B cell (primary cell): ENCODE measurements around the gene IL17B.

Source experiments
- EZH2 ChIP-seq: IDR thresholded peaks from 2 replicates; pipeline ENCODE4 v1.6.1; 2012; ENCODE audit warnings: borderline replicate concordance, low read depth, mild to moderate bottlenecking, moderate library complexity, low read length; ENCODE audit not compliant: insufficient read depth, poor library complexity, severe bottlenecking
- TF ChIP-seq, protein P1 (sequence below): fragments of 200-600 bp; IDR thresholded peaks from one replicate; pipeline ENCODE4 v1.8.0; 2022; ENCODE audit warnings: antibody characterized with exemption, mild to moderate bottlenecking

DNA sequence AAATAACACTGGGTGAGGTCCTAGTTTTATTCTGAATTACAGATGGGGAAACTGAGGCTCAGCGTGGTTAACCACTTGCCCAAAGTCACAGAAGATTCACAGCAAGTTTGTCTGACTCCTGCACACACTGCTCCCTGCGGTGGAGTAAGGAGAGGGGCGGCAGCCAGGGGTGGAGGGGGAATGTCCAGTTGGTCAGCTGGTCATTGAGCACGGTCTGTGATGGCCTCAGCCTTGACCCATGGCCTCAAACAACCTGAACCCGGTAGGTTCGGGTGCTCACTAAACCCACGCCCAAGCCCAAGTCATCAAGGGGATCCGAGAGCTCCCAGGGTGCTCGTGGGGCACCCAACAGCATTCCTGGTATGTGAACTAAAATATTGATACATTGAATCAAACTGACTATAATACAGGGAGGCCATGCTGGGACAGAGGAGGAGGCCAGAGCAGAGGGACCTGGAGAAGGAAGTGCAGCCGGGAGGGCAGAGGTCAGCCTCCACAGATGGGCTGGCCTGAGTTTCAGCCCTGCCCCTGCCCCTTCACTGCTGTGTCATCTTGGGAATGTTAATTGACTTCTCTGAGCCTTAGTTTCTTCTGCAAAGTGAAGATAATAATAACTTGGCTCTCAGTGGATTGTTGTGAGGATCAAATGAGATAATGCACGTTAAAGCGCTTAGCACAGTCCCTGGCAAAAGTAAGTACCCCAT, 3.6 kb upstream of the IL17B start:
- TF ChIP-seq, protein P1, sequence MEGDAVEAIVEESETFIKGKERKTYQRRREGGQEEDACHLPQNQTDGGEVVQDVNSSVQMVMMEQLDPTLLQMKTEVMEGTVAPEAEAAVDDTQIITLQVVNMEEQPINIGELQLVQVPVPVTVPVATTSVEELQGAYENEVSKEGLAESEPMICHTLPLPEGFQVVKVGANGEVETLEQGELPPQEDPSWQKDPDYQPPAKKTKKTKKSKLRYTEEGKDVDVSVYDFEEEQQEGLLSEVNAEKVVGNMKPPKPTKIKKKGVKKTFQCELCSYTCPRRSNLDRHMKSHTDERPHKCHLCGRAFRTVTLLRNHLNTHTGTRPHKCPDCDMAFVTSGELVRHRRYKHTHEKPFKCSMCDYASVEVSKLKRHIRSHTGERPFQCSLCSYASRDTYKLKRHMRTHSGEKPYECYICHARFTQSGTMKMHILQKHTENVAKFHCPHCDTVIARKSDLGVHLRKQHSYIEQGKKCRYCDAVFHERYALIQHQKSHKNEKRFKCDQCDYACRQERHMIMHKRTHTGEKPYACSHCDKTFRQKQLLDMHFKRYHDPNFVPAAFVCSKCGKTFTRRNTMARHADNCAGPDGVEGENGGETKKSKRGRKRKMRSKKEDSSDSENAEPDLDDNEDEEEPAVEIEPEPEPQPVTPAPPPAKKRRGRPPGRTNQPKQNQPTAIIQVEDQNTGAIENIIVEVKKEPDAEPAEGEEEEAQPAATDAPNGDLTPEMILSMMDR, result no peak
- no peak for TF ChIP-seq EZH2
